GM19238 (cell line): Measurements from ENCODE around the gene WDR59.

Experiments
- DNase-seq: peaks from one replicate; pipeline ENCODE4 v3.0.0; 2011; ENCODE audit warnings: low spot score; ENCODE audit not compliant: insufficient read length

The WDR59 gene

DNA sequence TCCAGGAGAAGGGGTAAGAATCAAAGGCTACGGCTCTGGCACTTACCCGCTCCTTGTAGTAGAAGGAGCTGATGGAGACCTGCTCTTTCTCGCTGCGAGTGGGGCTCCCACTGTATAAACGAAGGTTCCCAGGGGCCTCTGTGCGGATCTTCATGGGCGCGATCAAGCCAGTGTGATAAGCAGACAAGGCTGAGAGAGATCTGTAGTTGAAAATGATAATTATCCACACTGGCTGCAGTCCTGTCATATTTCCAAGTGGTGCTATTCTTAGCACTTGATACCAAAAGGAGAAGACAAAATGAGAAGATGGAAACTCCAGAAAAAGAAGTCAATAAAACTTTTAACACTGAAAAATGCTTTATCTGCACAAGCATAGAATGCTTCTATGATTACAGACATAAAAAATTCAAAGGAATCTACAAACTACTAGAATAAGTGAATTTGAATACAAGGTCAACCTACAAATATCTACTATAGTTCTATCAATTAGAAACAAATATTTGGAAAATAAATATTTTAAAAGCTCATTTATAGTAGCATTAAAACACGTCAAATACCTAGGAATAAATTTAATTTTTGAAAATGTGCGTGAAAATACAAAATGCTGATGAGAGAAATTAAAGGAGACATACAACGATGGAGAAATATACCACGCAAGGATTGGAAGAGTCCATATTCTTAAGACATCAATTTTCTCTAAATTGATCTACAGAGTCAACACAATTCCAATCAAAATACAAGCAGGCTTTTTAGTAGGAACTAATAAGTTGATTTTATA is 80.8 kb downstream of the WDR59 start:
- DNase-seq: no peak

GRCh38 chr16:74903120-74903519 is 81.8 kb downstream of the WDR59 start:
- DNase-seq: no peak

- no peak for DNase-seq
These were observed 82.8 kb downstream of the WDR59 start for GRCh38 chr16:74902161-74902560.

GRCh38 chr16:74901606-74902005 is 83.3 kb downstream of the WDR59 start:
- no peak for DNase-seq

DNA sequence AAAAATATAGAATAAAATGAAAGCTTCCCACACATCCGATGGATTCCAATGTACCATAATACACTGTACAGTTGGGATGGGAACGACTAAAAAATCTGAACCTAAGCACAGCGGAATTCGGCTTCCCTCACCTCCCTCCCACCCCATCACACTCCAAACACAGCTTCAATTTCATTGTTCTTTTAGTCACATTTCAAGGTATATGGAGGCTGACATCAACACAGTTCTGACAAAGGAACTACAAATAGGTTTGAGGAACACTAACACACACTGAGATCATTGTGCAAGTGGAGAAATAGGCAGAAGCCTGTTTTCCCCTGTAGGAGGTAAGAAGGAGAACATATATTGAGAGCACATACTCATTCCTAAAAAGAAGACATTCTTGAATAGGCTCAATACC is 85.1 kb downstream of the WDR59 start:
- DNase-seq: no peak

- no peak for DNase-seq
These were observed 86.3 kb downstream of the WDR59 start for GRCh38 chr16:74898659-74899058.

DNA sequence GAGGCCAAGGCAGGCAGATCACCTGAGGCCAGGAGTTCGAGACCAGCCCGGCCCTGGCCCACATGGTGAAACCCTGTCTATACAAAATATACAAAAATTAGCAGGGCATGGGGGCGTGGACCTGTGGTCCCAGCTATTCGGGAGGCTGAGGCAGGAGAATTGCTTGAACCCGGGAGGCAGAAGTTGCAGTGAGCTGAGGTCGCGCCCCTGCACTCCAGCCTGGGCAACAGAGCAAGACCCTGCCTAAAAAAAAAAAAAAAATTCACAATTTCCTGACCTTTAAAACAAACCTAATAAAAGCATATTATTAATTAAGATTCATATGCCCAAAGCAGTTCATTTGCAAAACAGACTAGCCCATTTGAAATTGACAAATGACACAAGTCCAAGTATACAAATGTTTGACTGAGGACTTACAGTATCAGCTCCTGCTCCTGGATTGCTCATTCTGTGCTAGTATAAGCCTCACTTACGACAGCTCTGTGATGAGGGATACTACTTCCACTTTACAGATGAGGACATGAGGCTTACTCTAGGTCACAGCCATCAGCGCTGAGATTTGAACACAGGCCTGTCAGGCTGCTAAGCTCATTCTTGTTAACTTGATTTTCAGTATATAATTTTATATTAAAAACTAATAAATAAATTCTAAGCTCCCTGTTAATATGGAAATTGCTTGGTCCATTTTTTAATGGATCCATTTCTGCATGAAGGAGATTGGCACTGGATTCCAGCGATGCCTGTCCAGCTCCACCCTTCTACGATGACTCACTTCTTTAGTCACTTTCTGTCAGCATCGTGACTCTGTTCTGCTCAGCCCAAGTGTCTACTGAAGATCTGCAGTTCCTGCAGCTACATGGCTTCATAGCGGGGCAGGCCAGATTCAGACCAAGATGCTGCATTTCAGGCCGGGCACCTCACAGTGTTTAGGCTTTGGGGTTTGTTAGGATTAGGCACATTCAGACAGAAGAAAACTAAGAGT is 88.2 kb downstream of the WDR59 start:
- no peak for DNase-seq

- DNase-seq: no peak
These were observed 91.4 kb downstream of the WDR59 start for GRCh38 chr16:74893541-74893940.

DNA sequence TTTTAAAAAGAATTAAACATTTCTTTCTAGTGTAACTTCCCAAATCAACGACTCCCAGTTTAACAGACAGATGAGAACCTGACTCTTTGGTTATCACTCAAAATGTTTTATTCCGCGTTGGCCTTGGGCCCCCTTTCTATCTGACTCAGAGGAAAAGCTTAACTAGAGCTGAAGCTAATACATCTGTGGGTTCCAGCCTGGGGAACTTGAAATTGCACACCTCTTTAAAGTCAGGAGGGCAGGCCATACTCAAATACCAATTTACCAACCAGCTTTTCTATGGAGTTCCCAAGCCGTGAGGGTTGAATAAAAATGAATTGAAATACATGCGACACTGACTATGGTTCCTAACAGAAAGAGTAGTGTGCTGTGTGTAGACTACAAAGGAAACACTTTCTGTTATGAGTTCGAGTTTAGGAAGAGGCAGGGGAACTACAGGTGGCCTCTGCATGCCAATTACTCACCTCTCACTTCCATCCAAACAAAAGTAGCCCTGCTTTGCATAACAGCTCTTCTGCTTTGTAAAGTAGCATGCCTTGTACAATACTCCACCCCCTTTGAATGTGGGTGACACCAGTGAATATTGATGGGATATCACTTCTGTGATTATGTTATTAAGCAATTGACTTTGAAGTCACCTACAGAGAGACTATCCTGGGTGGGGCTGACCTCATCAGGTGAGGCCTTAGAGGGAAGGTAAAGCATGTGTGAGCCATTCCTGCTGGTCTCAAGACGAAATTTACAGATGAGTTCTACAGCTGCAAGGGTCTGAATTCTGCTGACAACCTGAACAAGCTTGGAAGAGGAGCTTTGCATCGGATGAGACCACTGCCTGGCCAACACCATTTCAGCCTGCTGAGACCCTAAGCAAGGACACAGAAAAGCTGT is 92.1 kb downstream of the WDR59 start:
- DNase-seq: no peak

DNA sequence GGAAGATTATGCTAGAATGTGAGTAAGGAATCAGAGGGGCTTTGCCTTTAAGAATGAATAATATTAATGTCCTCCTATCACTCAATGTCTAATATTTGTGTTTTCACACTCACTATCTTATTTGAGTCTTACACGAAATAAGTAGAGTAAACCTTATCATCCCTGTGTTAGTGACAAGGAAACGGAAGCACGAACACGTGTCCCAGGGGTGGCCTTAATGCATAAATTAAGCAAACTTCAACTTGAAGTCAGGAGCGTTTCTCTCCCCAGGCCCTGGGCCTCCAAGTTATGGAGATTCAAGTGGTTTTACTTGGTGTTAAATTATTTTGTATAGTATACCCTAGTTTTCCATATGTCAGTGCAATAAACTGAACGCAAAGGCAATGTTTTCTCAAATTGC is 96.0 kb downstream of the WDR59 start:
- no peak for DNase-seq

DNA sequence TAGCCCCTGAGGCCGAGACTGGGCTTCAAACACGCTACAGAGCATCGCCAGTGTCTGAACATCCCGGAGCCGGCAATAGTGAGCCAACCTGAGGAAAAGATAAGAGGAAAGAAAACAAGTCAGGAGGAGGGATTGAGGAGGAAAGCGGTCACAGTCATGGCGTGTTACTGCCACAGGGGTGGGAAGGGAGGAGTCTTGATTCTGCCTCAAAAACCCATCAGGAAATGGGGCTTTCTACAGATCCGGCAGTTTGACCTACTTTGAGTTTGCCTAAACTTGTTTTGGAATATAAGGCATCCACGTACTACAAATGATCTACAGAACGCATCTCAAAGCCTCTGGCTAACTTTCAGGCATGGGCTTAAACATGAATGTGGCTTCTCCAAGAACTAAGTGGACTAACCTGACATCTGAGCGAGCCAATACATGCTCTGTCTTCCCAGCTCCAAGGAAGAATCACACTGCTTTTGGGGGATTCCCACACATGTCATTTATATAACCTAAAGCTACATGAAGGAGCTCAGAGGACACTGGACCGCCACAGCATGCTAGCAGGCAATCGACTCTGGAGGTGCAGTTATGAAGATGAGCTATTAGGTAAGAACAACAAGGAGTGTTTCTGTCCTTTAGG is 96.6 kb downstream of the WDR59 start:
- DNase-seq: no peak

- no peak for DNase-seq
These were observed 97.8 kb downstream of the WDR59 start for GRCh38 chr16:74887084-74887483.

GRCh38 chr16:74877706-74878105 is 107.2 kb downstream of the WDR59 start:
- no peak for DNase-seq

- DNase-seq: no peak
These were observed 109.9 kb downstream of the WDR59 start for GRCh38 chr16:74874912-74875546.

DNA sequence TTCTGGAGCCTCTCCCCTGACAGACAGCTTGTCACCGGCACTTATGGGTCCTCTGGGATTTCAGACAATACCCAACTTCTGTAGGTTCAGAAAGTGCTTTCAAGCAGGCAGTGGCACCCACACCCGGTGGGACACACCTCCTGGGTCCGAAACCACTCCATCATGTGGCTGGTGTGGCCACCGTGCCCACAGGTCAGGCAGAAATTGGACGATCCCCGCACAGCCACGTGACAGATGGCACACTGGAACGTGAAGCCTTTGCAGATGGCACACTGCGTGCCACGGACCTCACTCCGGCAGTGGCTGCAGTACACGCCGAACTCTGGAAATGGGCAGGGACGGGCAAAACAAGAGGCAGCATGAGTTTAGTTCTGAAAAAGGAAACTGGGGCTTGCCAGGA is 110.8 kb downstream of the WDR59 start:
- DNase-seq: no peak

DNA sequence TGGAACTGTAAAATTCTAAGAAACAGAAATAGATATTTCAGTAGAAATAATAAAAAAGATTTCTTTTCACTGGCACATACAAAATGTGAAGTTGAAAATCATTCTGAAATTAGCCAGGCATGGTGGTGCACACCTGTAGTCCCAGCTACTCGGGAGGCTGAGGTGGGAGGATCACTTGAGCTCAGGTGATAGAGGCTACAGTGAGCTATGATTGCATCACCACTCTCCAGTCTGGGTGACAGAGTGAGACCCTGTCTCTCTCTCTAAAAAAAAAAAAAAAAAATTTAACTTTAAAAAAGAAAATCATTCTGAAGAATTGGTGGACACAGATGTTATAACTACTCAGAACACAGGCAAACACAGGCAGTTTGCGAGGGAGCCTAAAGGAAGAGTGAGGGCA is 112.6 kb downstream of the WDR59 start:
- DNase-seq: no peak

GRCh38 chr16:74871608-74872007 is 113.3 kb downstream of the WDR59 start:
- no peak for DNase-seq

DNA sequence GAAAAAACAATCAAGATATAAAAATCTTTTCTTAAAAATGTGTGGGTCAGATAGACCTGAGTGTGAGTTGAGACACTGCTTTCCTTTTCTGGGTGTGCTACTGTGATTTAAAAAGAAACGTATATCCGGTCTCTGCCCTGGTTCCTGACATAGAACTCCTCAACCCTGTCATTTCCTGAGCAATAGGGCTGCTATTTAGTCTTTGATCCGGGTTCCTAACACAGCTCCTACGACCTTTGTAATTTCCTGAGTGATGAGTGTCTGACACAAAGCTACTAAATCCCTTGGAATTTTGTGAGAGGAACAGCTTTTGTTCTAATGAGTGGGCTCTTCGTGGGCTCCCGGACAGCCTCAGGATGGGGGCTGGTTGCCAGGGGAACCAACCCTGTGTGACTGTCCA is 116.4 kb downstream of the WDR59 start:
- no peak for DNase-seq

GRCh38 chr16:74868035-74868434 is 116.9 kb downstream of the WDR59 start:
- DNase-seq: no peak

DNA sequence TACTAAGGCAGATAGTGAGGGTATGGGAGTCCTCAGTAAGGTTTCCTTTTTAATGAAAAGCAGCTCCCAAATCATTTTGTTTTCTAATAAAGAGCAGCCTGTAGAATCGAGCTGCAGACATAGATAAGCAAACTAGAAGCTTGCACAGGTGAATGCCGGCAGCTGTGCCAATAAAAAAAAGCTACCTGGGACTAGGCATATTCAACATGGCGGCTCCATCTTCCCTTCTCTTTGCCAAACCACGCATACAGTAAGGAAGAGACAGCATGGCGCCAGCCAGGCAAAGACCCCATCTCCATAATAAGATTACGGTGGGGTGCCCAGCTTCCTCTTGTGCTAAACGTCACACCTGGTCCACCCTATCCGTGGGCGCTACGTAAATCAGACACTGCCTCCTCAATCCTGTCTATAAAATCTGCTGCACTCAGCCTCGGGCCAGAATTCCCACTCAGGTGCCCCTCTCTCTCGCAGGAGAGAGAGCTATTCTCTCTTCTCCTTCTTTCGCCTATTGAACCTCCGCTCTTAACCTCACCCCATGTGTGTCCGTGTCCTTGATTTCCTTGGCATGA is 117.6 kb downstream of the WDR59 start:
- no peak for DNase-seq
